Naive thymus-derived CD4-positive, alpha-beta T cell (primary cell): ENCODE data around the gene ABL1. TPM values are rescaled to one million over a fixed set of nuclear protein-coding genes. Genes with fewer than 3 reads are reported as not detected.

Experiments used
- ATAC-seq: fragments of 150-1000 bp; cut with Tn5 transposase; 2 replicates; pipeline ENCODE4 v1.10.0; 2021; ENCODE audit warnings: mild to moderate bottlenecking, moderate library complexity
- CTCF ChIA-PET: fragments of 350-600 bp; sonication (Branson Sonifier 250); formaldehyde crosslinking; loops from one replicate; lab custom pipeline; 2021; ENCODE audit warnings: antibody characterized with exemption; lab: Charles Lee
- POLR2A ChIA-PET: fragments of 350-600 bp; sonication (Branson Sonifier 250); formaldehyde crosslinking; loops from one replicate; lab custom pipeline; 2021; ENCODE audit warnings: antibody characterized with exemption, inconsistent platforms; lab: Charles Lee
- DNase-seq, 9 donors: peaks; one replicate each; pipeline versions ENCODE4 v3.0.0 to v3.0.0-alpha.2; 2020 to 2022; ENCODE audit warnings: mixed read lengths in 1 of 9
- H3K27ac ChIP-seq: one replicate; pipeline ENCODE4 v1.7.0; 2013; ENCODE audit warnings: mild to moderate bottlenecking, low read depth, low read length, moderate library complexity
- H3K27me3 ChIP-seq, 2 donors: one replicate each; pipeline ENCODE4 v1.7.0; 2013; ENCODE audit warnings: low read length in 2 of 2, mild to moderate bottlenecking in 2 of 2, moderate library complexity in 2 of 2; ENCODE audit not compliant: control insufficient read depth in 2 of 2, insufficient read depth in 2 of 2
- H3K36me3 ChIP-seq, 3 experiments: 1 replicate in 2 of 3; 2 replicates in 1 of 3; pipeline ENCODE4 v1.7.0; 2013; ENCODE audit warnings: low read length in 3 of 3, mild to moderate bottlenecking in 3 of 3, moderate library complexity in 1 of 3; ENCODE audit not compliant: insufficient read depth in 3 of 3, control insufficient read depth in 2 of 3
- H3K4me1 ChIP-seq, 2 donors: one replicate each; pipeline ENCODE4 v1.7.0; 2013; ENCODE audit warnings: low read length in 2 of 2, mild to moderate bottlenecking in 2 of 2, moderate library complexity in 1 of 2; ENCODE audit not compliant: control insufficient read depth in 2 of 2, insufficient read depth in 2 of 2
- H3K4me3 ChIP-seq: 2 replicates; pipeline ENCODE4 v1.7.0; 2013; ENCODE audit warnings: mild to moderate bottlenecking, low read length
- H3K9me3 ChIP-seq, 3 experiments: 1 replicate in 2 of 3; 2 replicates in 1 of 3; pipeline ENCODE4 v1.7.0; 2013; ENCODE audit warnings: low read length in 3 of 3; ENCODE audit not compliant: control insufficient read depth in 2 of 3
- H3K27ac Mint-ChIP-seq, 9 donors: one replicate each; pipeline ENCODE4 v1.8.0; 2020 to 2022; ENCODE audit warnings: mixed read lengths in 9 of 9, mild to moderate bottlenecking in 8 of 9, moderate library complexity in 5 of 9, inconsistent platforms in 2 of 9
- H3K27me3 Mint-ChIP-seq, 5 donors: one replicate each; pipeline ENCODE4 v1.8.0; 2021 to 2022; ENCODE audit warnings: mixed read lengths in 5 of 5, mild to moderate bottlenecking in 1 of 5
- H3K36me3 Mint-ChIP-seq, 5 donors: one replicate each; pipeline ENCODE4 v1.8.0; 2020 to 2022; ENCODE audit warnings: mixed read lengths in 5 of 5, mild to moderate bottlenecking in 3 of 5, inconsistent platforms in 1 of 5
- H3K4me1 Mint-ChIP-seq, 7 donors: one replicate each; pipeline ENCODE4 v1.8.0; 2020 to 2022; ENCODE audit warnings: mixed read lengths in 7 of 7, mild to moderate bottlenecking in 3 of 7, inconsistent platforms in 1 of 7
- H3K4me3 Mint-ChIP-seq, 10 donors: one replicate each; pipeline ENCODE4 v1.8.0; 2020 to 2022; ENCODE audit warnings: mild to moderate bottlenecking in 10 of 10, mixed read lengths in 10 of 10, moderate library complexity in 6 of 10, inconsistent platforms in 2 of 10
- H3K9me3 Mint-ChIP-seq, 11 donors: one replicate each; pipeline ENCODE4 v1.8.0; 2020 to 2022; ENCODE audit warnings: mixed read lengths in 11 of 11, mild to moderate bottlenecking in 4 of 11, inconsistent platforms in 1 of 11, moderate library complexity in 1 of 11
- intact Hi-C, 2 donors: fragments of 100-400 bp; cut with micrococcal nuclease; formaldehyde crosslinking; loops; one replicate each; pipeline ENCODE4 v1.15.1; 2023
- polyA plus RNA-seq, 2 donors: library from polyadenylated mRNA; unstranded; fragments of 300-500 nt; fragmentation: Illumina TruSeq; gene quantifications; one replicate each; pipeline ENCODE4 v1.2.3, GENCODE V29; 2021
- total RNA-seq, 6 experiments: library from RNA in 5 of 6; stranded (reverse) in 5 of 6; gene quantifications; 1 replicate in 5 of 6; 2 replicates in 1 of 6; pipeline ENCODE4 v1.2.3 and lab custom pipeline; 2021 to 2026

The ABL1 gene
- total and polyA plus RNA-seq, 7 experiments from 2014 or later = 8.4 to 41.0 (median 39.1) TPM

GRCh38 chr9:130895481-130896232 lies 60.6 kb downstream of the ABL1 start:
- Histone ChIP-seq H3K4me3 (no peak overlapping the region), H3K4me1 (no peaks in the 10 kb centered on the region), H3K27me3 (no peaks in the 10 kb centered on the region), H3K27ac (no peak overlapping the region), H3K36me3 (peaks cover 0 to 6% (median 0%) of the 10 kb centered on the region in 3 experiments), H3K9me3 (no peaks in the 10 kb centered on the region)
- ChIA-PET POLR2A (no interaction called here), CTCF (no interaction called here)
- no peaks in the 10 kb centered on the region for H3K27me3 Mint-ChIP-seq
- peaks cover 0 to 7% (median 0%) of the 10 kb centered on the region in 7 donors for H3K4me1 Mint-ChIP-seq
- no peak overlapping the region for H3K27ac Mint-ChIP-seq
- H3K4me3 Mint-ChIP-seq = no peak overlapping the region
- DNase-seq (no peak), ATAC-seq (no peak)
- intact Hi-C loops = no loop called here
- H3K36me3 Mint-ChIP-seq = no peaks in the 10 kb centered on the region
- H3K9me3 Mint-ChIP-seq = no peaks in the 10 kb centered on the region

GRCh38 chr9:130896233-130897014 lies 61.4 kb downstream of the ABL1 start, which contains the start of gene QRFP:
Gene QRFP, minus strand, starts transcription at chr9:130896812. Its CDS starts 2,974 bp downstream, at chr9:130893838.
- no peak for DNase-seq
- no peak within 1 kb of the TSS for H3K27ac Mint-ChIP-seq
- no peaks in the 10 kb centered on the region for H3K4me1 ChIP-seq
- H3K9me3 Mint-ChIP-seq = no peaks in the 10 kb centered on the region
- no peak within 1 kb of the TSS for H3K4me3 ChIP-seq
- peaks cover 0 to 7% (median 0%) of the 10 kb centered on the region in 7 donors for H3K4me1 Mint-ChIP-seq
- no peak for ATAC-seq
- peaks cover 0 to 3% (median 0%) of the 10 kb centered on the region in 5 donors for H3K27me3 Mint-ChIP-seq
- intact Hi-C loops = no loop called here
- H3K9me3 ChIP-seq = no peaks in the 10 kb centered on the region
- no peak within 1 kb of the TSS for H3K27ac ChIP-seq
- no peak within 1 kb of the TSS for H3K4me3 Mint-ChIP-seq
- no peaks in the 10 kb centered on the region for H3K36me3 Mint-ChIP-seq
- CTCF ChIA-PET = no interaction called here
- no peaks in the 10 kb centered on the region for H3K27me3 ChIP-seq
- POLR2A ChIA-PET = no interaction called here
- peaks cover 0 to 6% (median 0%) of the 10 kb centered on the region in 3 experiments for H3K36me3 ChIP-seq

DNA sequence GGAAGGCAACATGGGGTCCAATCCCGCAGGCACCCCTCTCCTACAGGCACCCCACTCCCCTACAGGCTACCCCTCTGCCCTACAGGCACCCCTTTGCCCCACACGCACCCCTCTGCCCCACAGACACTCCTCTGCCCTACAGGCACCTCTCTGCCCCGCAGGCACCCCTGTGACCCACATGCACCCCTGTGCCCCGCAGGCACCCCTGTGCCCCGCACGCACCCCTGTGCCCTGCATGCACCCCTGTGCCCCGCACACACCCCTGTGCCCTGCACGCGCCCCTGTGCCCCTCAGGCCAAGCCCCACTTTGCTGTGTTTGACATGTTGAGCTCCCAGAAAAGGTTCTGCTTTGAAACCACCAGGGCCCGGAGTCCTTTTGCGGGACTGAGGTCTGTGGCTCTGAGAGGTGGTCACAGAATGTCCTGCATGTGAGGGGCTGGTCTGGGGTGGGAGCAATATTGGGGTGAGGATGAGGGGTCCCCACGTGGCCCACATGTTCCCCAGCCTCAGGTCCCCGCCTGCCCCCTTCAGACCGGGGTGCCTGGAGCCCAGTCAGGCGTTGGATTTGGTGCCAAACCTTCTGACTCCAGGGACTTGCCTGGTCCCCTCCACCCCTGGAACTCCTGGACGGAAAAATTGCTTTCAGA lies 62.2 kb downstream of the ABL1 start:
- Histone ChIP-seq H3K27ac (no peak overlapping the region), H3K9me3 (no peaks in the 10 kb centered on the region), H3K4me1 (no peaks in the 10 kb centered on the region), H3K27me3 (no peaks in the 10 kb centered on the region), H3K4me3 (no peak overlapping the region), H3K36me3 (peaks cover 0 to 6% (median 0%) of the 10 kb centered on the region in 3 experiments)
- Mint-ChIP-seq H3K27me3 (peaks cover 0 to 3% (median 0%) of the 10 kb centered on the region in 5 donors), H3K27ac (no peak overlapping the region), H3K4me1 (peaks cover 0 to 7% (median 0%) of the 10 kb centered on the region in 7 donors), H3K4me3 (no peak overlapping the region), H3K9me3 (no peaks in the 10 kb centered on the region), H3K36me3 (no peaks in the 10 kb centered on the region)
- CTCF ChIA-PET = no interaction called here
- DNase-seq = no peak
- intact Hi-C loops = no loop called here
- ATAC-seq = no peak
- POLR2A ChIA-PET = no interaction called here

DNA sequence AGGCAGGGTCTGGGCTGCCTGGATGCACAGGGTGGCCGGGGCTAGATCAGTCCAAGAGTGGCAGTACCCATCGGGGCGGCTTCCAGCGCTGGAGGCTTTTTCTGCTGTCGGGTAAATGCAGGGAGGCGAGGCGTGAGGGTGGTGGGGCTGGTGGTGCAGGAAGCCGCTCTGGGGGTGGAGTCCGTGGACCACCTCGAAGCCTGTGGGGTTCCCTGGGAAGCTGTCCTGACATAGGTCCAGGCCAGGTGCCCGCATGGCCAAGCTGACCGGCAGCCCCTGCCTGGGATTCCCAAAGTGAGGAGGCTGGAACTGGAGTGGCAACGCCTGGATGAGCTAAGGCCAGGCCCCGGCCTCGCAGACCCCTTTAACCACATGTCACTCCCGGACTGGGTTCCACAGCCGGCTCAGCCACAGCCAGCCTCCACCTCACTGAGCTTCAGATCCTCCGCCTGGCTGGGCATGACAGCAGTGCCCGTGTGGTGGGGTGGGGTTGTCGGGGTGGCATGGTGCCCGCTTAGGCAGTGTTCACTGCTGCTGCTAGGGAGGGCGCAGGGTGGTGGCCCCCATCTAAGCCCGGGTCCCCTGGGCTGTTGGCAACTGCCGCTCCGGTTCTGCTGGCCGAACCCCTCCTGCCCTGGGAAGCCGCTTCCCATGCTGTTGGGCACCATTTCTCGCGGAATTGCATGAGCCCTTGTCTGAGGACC lies 62.9 kb downstream of the ABL1 start:
- Histone ChIP-seq H3K4me3 (no peak overlapping the region), H3K27ac (no peak overlapping the region), H3K9me3 (no peaks in the 10 kb centered on the region), H3K4me1 (no peaks in the 10 kb centered on the region), H3K27me3 (no peaks in the 10 kb centered on the region), H3K36me3 (peaks cover 0 to 1% (median 0%) of the 10 kb centered on the region in 3 experiments)
- DNase-seq (no peak), ATAC-seq (no peak)
- Mint-ChIP-seq H3K4me3 (no peak overlapping the region), H3K4me1 (peaks cover 0 to 6% (median 0%) of the 10 kb centered on the region in 7 donors), H3K36me3 (no peaks in the 10 kb centered on the region), H3K27me3 (peaks cover 0 to 3% (median 0%) of the 10 kb centered on the region in 5 donors), H3K9me3 (no peaks in the 10 kb centered on the region), H3K27ac (no peak overlapping the region)
- CTCF ChIA-PET = no interaction called here
- intact Hi-C loops = no loop called here
- POLR2A ChIA-PET = no interaction called here

- Histone ChIP-seq H3K9me3 (no peaks in the 10 kb centered on the region), H3K27ac (no peak overlapping the region), H3K4me3 (no peak overlapping the region), H3K27me3 (no peaks in the 10 kb centered on the region), H3K4me1 (no peaks in the 10 kb centered on the region), H3K36me3 (no peaks in the 10 kb centered on the region)
- intact Hi-C loops = no loop called here
- H3K27ac Mint-ChIP-seq = no peak overlapping the region
- H3K27me3 Mint-ChIP-seq = peaks cover 0 to 3% (median 0%) of the 10 kb centered on the region in 5 donors
- no peaks in the 10 kb centered on the region for H3K36me3 Mint-ChIP-seq
- H3K9me3 Mint-ChIP-seq = no peaks in the 10 kb centered on the region
- ChIA-PET POLR2A (no interaction called here), CTCF (no interaction called here)
- ATAC-seq = no peak
- H3K4me3 Mint-ChIP-seq = no peak overlapping the region
- peaks cover 0 to 3% (median 0%) of the 10 kb centered on the region in 7 donors for H3K4me1 Mint-ChIP-seq
- DNase-seq = no peak
Measured at GRCh38 chr9:130898552-130898852, 63.4 kb downstream of the ABL1 start.

- Mint-ChIP-seq H3K4me3 (no peak overlapping the region), H3K27me3 (peaks cover 0 to 5% (median 0%) of the 10 kb centered on the region in 5 donors), H3K27ac (no peak overlapping the region), H3K36me3 (no peaks in the 10 kb centered on the region), H3K4me1 (no peaks in the 10 kb centered on the region), H3K9me3 (no peaks in the 10 kb centered on the region)
- H3K9me3 ChIP-seq = no peaks in the 10 kb centered on the region
- H3K27me3 ChIP-seq = no peaks in the 10 kb centered on the region
- H3K4me3 ChIP-seq = no peak overlapping the region
- DNase-seq (no peak), ATAC-seq (no peak)
- H3K36me3 ChIP-seq = no peaks in the 10 kb centered on the region
- intact Hi-C loops = no loop called here
- POLR2A ChIA-PET = no interaction called here
- CTCF ChIA-PET = no interaction called here
- H3K27ac ChIP-seq = no peak overlapping the region
- no peaks in the 10 kb centered on the region for H3K4me1 ChIP-seq
Measured at GRCh38 chr9:130899051-130899748, 64.1 kb downstream of the ABL1 start.
